HEK293T (cell line): ENCODE measurements around the gene GPS1.

Experiments
- CTCF ChIA-PET: fragments of 350-600 bp; formaldehyde crosslinking; extraction: SDS; loops from one replicate; lab custom pipeline; 2021; ENCODE audit warnings: antibody characterized with exemption, inconsistent platforms; lab: Yijun Ruan, JAX
- POLR2A ChIA-PET: fragments of 350-600 bp; formaldehyde crosslinking; extraction: SDS; loops from one replicate; lab custom pipeline; 2020; ENCODE audit warnings: antibody characterized with exemption, inconsistent platforms; lab: Yijun Ruan, JAX
- DNase-seq: peaks from one replicate; pipeline ENCODE4 v3.0.0; 2012; ENCODE audit warnings: mixed read lengths; ENCODE audit errors: extremely low spot score
- ARNT ChIP-seq: fragments of 450-650 bp; IDR thresholded peaks from 2 replicates; pipeline ENCODE4 v1.6.1; 2017; ENCODE audit warnings: mild to moderate bottlenecking
- BHLHE40 ChIP-seq: fragments of 450-650 bp; IDR thresholded peaks from 2 replicates; pipeline ENCODE4 v1.6.1; 2016; ENCODE audit warnings: mild to moderate bottlenecking, moderate library complexity, borderline replicate concordance
- CTBP1 ChIP-seq: fragments of 450-650 bp; IDR thresholded peaks from 2 replicates; pipeline ENCODE4 v1.6.1; 2016; ENCODE audit warnings: borderline replicate concordance
- ELF4 ChIP-seq: fragments of 450-650 bp; IDR thresholded peaks from 2 replicates; pipeline ENCODE4 v1.6.1; 2017; ENCODE audit warnings: antibody characterized with exemption
- FOXA1 ChIP-seq: fragments of 450-650 bp; IDR thresholded peaks from 2 replicates; pipeline ENCODE4 v1.6.1; 2016; ENCODE audit warnings: mild to moderate bottlenecking
- FOXM1 ChIP-seq: fragments of 450-650 bp; IDR thresholded peaks from 2 replicates; pipeline ENCODE4 v1.6.1; 2017; ENCODE audit warnings: mild to moderate bottlenecking, borderline replicate concordance
- HDGF ChIP-seq: fragments of 450-650 bp; IDR thresholded peaks from 2 replicates; pipeline ENCODE4 v1.6.1; 2017; ENCODE audit warnings: antibody characterized with exemption, borderline replicate concordance
- L3MBTL2 ChIP-seq: fragments of 450-650 bp; conservative IDR thresholded peaks from 2 replicates; pipeline ENCODE4 v1.6.1; 2016; ENCODE audit warnings: mild to moderate bottlenecking
- LEF1 ChIP-seq: fragments of 450-650 bp; IDR thresholded peaks from 2 replicates; pipeline ENCODE4 v1.6.1; 2017; ENCODE audit warnings: mild to moderate bottlenecking, borderline replicate concordance
- NFRKB ChIP-seq: fragments of 450-650 bp; IDR thresholded peaks from 2 replicates; pipeline ENCODE4 v1.6.1; 2016; ENCODE audit warnings: mild to moderate bottlenecking, moderate library complexity
- PKNOX1 ChIP-seq: fragments of 450-650 bp; IDR thresholded peaks from 2 replicates; pipeline ENCODE4 v1.6.1; 2016
- SP1 ChIP-seq: fragments of 450-650 bp; IDR thresholded peaks from 2 replicates; pipeline ENCODE4 v1.6.1; 2017
- SUZ12 ChIP-seq: fragments of 450-650 bp; IDR thresholded peaks from 2 replicates; pipeline ENCODE4 v1.6.1; 2016; ENCODE audit warnings: mild to moderate bottlenecking
- TARDBP ChIP-seq: fragments of 450-650 bp; IDR thresholded peaks from 2 replicates; pipeline ENCODE4 v1.6.1; 2016
- ZNF384 ChIP-seq: fragments of 450-650 bp; IDR thresholded peaks from 2 replicates; pipeline ENCODE4 v1.6.1; 2016

GPS1 gene

GRCh38 chr17:82017612-82018151, 34.0 kb upstream of the GPS1 start:
- CTCF ChIA-PET = no interaction called here
- DNase-seq = no peak
- no peak for TF ChIP-seq L3MBTL2
- TF ChIP-seq CTBP1 = no peak
- TF ChIP-seq SUZ12 = no peak
- no peak for TF ChIP-seq NFRKB
- TF ChIP-seq FOXM1 = no peak
- TF ChIP-seq SP1 = no peak
- no peak for TF ChIP-seq ELF4
- no peak for TF ChIP-seq ARNT
- POLR2A ChIA-PET = no interaction called here

GRCh38 chr17:82018152-82018988, 33.3 kb upstream of the GPS1 start:
- no peak for DNase-seq
- TF ChIP-seq BHLHE40 (no peak), HDGF (no peak), PKNOX1 (no peak; the same call in 1 of the 2 replicates), SP1 (no peak), ELF4 (no peak)
- ChIA-PET CTCF (no interaction called here), POLR2A (no interaction called here)

- CTCF ChIA-PET = interaction anchor here (0.7 to 4.4 kb wide), 6 partner anchors 10 to 84 kb away, joined by 3 to 34 read pairs (median 6); partner anchors contain the start of gene NOTUM
- TF ChIP-seq FOXM1 (no peak), HDGF (no peak), FOXA1 (no peak), ELF4 (no peak), BHLHE40 (no peak), ZNF384 (no peak), PKNOX1 (no peak), CTBP1 (no peak), NFRKB (no peak), SP1 (no peak), SUZ12 (no peak), TARDBP (no peak), LEF1 (no peak), L3MBTL2 (no peak), ARNT (no peak)
- no peak for DNase-seq
- POLR2A ChIA-PET = interaction anchor here (1.0 to 1.7 kb wide), 3 partner anchors 12 to 146 kb away, joined by 3 to 6 read pairs (median 3); partner anchors contain the start of gene RAC3
Measured at GRCh38 chr17:82018989-82019689, 32.6 kb upstream of the GPS1 start.

- ChIA-PET POLR2A (interaction anchor here (1.0 to 2.8 kb wide), 5 partner anchors 12 to 147 kb away, joined by 3 to 13 read pairs (median 3); partner anchors contain the start of gene RAC3), CTCF (interaction anchor here (0.7 to 4.4 kb wide), 9 partner anchors 10 to 135 kb away, joined by 3 to 34 read pairs (median 5); partner anchors contain the start of genes NOTUM and RAC3)
- TF ChIP-seq ZNF384 = no peak
- TF ChIP-seq HDGF = peak; percentile 75; the same call in 1 of the 2 replicates
- peak; percentile 83 for DNase-seq
Measured at GRCh38 chr17:82019690-82020571, 31.8 kb upstream of the GPS1 start.

- no peak for TF ChIP-seq ARNT
- CTCF ChIA-PET = interaction anchor here (1.0 to 4.4 kb wide), 9 partner anchors 10 to 135 kb away, joined by 3 to 34 read pairs (median 5); partner anchors contain the start of genes NOTUM and RAC3
Measured at GRCh38 chr17:82020572-82021106, 31.1 kb upstream of the GPS1 start.

More at GRCh38 chr17:82020572-82021106, 31.1 kb upstream of the GPS1 start:
- POLR2A ChIA-PET = interaction anchor here (1.0 to 2.8 kb wide), 5 partner anchors 11 to 148 kb away, joined by 3 to 13 read pairs (median 3); partner anchors contain the start of gene RAC3
- DNase-seq = no peak
